Stimulated activated CD4-positive, alpha-beta T cell treated with anti-CD3 and anti-CD28 coated beads, Interleukin-1b, Interleukin-23, amount 100 ng/mL, for 4 hours (primary cell): ENCODE data around the gene MAP4.
"Not testable (repeated sequence)": the region's sequence is repeated elsewhere in the genome, so short reads cannot be mapped to it uniquely, and the experiment has no call there.

Experiments
- DNase-seq, 2 donors: peaks; one replicate each; pipeline ENCODE4 v3.0.0-alpha.2; 2020; ENCODE audit warnings: low read depth in 2 of 2

The MAP4 gene

DNA sequence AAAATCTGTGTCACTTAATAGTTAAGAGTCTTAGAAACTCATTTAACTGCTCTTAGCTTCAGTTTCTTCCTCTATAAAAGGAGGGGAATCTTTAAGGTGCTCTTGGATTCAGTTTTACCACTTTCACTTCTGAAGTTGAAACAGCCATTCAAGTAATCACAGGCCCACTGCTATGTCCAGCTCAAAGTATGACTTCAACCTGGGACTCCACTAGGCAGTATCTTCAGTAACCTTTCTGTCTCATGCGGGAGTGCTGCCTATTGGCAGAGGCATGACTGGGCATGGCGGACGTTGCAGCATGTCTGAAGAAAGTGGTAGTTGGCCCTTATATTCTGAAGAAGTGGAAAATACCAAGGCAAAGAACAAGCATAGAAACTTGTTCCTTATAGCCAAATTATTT lies 121.0 kb downstream of the MAP4 start:
- DNase-seq = no peak

DNA sequence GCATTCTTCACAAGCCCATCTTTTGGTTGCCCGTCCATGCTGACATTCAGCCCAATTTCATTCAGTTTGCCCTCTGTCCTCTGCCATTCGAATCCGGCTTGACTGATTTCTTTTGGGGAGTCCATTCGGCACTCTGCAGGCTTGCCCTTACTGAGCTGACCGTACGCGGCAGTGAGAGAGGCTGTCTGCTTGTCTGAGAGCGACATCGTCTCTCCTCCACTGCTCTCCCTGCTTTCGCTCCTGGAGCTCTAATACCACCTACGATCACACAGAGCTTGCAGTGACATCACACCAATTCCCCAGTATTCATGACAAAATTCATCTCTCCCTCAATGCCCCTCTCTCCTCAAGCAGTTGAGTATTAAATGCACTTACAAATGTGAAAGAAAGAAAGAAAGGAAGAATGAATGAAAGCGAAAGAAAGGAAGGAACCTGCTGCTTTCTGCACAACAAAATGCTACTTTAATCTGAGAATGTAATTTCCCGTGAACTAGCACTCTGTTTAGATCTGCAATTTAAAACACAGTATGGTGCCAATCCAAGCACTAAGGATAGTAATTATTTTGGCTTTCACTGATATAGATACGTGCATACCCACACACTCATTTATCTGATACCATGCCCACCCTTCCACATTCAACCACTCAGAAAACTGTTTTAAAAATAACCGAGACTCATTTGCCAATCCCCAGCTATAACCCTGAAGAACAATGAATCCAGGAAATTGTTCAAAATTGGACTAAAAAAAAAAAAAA lies 123.8 kb downstream of the MAP4 start:
- no peak for DNase-seq

DNA sequence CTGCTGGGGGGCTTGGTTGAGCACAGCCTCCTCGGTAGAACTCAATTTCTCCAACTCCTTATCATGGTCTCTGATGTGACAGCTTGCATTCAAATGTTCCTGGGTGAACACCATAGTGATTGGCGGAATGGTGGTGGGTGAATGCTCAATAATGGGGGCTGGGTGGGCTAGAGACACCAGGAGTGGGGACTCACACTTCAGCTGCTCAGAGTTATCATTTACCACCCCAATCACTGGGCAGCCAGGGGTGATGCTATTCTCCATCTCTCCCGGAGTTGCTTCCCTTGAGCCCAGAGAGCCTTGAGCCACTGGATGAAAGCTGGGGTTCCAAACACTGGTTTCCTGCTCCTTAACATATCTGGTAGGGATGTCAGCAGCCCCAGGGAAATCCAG lies 124.6 kb downstream of the MAP4 start:
- DNase-seq = no peak

DNA sequence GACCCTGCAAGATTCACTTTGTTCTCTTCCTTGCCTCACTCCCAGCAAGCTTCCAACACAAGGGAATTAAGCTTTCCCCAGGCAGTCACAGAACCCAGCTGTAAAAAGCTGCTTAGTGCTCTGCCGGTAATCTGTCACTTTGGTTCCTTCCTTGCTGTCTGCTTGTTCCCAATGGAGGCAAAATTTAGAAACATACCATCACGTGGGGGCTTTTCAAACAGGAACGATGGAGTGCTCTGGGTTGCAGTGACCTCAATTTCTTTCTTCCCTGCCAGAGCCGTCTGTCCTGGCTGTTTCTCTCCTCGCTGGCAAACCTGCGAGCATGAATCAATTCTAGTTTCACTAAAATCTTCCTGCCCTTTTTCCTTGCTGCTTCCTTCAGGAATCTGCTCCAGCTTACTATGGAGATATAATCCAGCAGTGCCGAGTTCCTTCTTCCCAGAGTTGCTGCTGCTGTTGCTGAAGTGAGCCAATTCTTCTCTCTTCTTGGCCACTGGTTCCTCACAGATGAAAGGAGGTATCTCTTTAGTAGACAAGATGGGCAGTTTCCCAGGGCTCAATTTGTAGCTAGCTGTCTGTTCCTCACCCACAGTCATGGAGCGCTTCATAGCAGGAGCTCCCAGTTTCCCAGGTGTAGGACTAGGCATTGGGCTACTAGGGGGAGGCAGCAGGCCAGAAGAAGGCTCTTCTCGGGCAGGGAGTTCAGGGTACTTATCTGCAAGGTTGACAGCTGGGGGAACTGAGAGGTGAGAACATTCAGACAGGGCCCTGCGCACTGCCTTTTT lies 125.2 kb downstream of the MAP4 start:
- no peak for DNase-seq

DNA sequence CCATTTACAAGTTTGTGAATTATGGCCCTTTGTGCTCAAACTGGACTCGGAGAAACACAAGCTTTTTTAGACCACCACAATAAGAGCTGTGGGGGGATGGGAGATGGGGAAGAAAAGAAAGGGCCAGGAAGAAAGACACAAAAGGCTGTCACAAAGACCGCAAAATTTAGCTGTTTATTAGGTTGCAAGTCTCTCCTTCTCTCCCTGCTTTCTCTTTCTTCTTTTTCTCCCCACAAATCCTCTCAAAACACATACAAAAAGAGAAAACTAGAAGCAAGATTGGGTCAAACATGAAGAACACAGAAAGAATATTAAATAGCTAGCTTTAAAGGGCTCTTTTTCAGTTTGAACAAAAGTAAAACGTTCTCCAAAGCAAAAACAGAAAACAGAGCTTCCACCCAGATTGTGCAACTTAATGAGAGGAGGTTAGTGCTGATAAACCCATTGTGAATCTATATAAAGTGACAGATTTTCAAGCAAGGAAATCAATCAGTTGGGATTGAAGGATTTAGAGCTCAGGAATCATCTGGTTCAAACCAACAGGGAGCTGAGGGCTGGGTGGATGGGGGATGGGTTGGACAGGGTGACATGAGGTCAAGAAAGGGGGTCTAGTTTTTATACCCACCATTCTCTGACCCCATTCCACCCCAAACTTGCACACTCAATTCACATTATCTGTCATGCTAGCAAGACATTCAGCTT lies 125.9 kb downstream of the MAP4 start:
- DNase-seq = no peak

DNA sequence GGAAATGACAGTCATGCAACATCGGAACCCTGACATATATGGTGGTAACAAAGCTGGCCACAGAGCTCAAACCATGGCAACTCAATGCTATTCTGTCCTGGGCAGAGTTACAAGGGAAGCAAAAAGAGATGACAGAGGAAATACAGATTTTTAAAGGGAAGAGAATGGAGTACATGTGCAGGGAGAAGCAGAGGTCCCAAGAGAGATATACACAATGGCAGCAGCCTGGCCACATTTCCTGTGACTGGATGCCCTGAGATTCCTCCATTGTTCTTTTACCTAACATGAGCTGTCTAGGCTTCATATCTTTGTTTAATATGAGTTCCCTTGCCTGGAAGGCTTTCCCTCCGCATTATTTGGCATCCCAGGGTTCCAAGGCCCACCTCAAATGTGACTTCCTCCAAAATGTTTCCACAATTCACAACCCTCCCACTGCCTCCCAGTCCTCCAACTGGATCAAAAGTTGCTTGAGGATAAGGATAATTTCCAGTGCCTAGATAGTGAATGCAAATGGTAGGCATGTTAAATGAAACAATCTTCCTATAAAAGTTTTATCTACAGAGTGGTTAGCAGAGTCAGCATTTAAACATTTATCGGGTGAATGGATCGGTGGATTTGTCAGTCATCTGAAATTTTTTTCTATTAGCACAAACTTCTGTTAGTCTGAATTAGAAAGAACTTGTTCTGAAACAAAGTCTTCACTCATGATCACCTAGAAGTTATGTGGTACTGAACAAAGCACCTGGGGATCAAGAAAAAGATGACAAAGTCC lies 127.0 kb downstream of the MAP4 start:
- DNase-seq = no peak

DNA sequence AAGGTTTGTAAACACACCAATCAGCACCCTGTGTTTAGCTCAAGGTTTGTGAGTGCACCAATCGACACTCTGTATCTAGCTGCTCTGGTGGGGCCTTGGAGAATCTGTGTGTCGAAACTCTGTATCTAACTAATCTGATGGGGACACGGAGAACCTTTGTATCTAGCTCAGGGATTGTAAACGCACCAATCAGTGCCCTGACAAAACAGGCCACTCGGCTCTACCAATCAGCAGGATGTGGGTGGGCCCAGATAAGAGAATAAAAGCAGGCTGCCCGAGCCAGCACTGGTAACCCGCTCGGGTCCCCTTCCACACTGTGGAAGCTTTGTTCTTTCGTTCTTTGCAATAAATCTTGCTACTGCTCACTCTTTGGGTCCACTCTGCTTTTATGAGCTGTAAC lies 128.2 kb downstream of the MAP4 start:
- not testable (repeated sequence) for DNase-seq

DNA sequence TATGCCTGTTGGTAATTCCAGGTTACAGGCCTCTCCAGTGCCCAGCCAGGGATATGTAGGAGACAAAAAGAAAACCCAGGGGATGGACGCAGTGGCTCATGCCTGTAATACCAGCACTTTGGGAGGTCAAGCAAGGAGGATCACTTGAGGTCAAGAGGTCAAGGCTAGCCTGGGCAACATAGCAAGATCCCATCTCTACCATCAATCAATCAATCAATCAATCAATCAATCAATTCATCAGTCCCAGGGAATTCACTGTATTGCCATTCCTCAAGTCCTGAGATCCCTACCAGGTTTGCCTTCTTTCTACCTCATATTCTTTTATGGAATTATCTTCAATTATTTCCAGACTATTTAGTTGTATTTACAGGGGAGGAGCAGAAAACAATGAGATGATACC lies 131.0 kb downstream of the MAP4 start:
- DNase-seq = no peak

DNA sequence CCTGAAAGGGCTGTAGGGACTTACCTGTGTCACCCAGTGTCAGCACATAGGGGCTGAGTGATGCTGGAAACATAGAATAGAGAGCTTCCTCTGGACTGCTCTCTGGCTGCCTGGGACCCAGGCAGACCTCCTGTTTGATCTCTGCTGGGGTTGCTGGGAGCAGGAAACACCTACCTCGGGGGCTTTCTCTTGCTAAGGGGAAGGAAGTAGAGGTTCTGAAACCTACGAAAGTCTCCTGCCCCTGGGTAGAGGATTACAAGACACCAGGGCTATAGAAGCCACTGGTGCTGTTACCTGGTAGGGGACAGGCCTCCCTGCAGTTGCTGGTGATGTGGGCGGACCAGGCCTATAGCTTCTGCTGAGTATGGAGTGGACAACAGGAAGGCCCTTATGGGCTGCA lies 131.6 kb downstream of the MAP4 start:
- DNase-seq = no peak

DNA sequence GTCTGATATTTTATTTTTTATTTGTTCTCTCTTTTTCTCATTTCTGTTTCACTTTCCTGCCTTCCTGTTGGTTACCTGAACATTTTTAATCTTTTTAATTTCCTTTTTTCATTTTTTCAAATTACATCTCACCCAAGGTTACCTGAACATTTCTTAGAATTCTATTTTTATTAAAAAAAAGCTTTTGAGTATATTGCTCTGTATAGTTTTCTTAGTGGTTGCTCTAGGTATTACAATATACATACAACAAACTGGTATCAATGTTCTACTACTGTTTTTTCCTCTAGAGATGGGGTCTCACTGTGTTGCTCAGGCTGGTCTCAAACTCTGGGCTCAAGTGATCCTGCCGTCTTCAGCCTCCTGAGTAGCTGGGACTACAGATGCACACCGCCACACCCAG lies 133.9 kb downstream of the MAP4 start:
- no peak for DNase-seq

DNA sequence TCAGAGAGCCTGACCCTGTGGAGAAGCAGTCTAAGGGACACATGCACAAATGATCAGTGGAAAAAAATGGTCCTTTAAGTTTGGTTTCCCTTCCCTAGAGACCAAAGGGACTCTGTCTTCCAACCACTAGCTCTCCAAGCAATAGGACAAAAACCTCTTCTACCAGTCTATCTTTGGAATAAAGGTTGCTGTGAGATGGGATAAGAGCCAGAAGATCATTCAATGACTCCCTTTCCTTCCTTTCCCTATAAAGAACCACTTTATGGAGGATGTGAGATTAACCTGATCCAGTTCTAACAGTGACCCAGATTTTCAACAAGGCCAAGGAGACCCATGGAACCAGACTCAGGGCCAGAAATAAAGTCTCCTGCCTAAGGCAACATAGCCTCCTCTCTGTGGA lies 138.5 kb downstream of the MAP4 start:
- DNase-seq = no peak

DNA sequence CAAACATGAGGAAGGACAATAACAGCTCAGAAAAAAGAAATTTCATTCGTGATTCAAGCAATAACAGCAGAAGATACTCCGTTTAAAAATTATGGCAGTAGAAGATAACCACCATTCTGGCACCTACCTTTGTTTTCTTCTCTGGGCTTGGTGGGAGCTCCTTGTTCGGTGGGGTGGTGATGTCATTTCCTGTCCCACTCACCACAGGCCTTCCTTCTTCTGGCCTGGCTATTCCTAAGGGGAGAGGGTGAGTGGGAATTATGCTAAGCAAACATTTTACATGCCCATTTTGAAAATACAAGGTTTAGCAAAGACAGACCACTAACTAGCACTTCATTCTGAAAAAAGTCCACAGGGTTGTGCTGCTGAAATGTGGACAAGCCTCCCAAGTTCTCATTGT lies 138.9 kb downstream of the MAP4 start:
- DNase-seq = no peak

DNA sequence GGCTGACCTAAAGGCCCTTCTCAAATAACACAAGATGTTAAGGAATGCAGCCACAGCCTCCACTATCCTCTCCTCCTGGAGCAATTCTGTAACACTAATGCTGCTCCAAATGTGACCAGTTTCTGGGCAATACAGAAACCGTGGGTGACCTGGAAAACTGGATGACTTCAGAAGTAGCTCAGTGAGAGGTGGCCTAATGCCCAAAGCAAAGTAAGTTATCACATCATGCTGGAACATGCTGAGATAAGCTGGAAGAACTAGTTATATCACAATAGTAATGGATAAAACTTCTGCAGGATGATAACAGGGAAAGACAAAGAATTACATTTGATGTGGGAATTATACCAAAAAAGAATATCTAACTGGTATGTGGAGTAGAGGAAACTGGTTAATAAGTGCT lies 141.3 kb downstream of the MAP4 start:
- DNase-seq = no peak

DNA sequence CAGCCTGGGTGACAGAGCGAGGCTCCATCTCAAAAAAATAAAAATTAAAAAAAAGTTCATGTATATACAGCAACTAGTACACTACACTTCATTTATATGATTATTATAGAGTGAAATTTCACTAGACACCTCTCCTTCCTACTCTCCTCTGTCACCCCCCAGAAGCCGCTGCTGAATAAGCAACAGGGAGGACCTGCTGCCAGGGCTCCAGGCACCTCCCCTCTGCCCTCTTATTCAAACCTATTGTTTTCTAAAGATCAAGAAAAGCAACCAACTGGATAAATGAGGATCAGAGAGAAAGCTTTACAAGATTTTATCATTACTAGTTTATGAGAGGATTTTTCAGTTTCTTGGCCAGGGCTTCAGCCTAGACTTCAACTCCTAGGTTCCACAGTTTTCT lies 141.8 kb downstream of the MAP4 start:
- no peak for DNase-seq

DNA sequence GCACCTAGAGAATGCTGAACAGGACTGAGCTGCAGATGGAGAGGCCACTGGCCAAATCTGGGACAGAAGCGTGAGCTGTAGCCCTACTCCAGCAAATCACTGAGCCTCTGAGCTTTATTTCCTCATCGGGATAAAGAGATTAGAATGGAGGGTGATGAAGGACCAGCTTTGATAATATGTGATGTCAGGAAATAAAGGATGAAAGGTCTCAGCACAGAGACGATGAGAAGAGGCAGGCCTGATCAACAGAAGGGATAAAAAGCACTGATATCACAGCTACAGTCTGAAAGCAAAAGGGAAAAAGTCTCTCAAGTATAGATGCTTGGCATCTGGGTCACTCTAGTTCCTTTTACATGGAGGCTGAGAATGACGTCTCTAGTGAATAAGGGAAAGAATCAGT lies 143.3 kb downstream of the MAP4 start:
- no peak for DNase-seq

DNA sequence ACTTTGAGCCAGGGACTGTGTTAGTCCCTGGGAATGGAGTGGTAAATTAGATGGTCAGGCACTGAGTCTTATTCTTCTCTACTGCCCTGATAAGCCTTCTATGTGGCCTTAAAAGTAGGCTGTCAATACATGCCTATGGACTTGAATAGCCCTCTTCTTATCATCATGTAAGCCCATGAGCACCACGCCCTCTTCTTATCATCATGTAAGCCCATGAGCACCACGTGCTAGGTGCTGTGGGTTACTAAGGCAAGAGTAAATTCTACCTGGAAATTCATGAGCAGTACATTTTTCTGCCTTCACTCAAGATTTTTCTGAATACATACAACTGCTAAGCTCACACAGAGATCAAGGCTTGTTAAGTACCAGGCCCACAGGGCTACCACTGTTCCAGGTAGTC lies 144.8 kb downstream of the MAP4 start:
- no peak for DNase-seq

DNA sequence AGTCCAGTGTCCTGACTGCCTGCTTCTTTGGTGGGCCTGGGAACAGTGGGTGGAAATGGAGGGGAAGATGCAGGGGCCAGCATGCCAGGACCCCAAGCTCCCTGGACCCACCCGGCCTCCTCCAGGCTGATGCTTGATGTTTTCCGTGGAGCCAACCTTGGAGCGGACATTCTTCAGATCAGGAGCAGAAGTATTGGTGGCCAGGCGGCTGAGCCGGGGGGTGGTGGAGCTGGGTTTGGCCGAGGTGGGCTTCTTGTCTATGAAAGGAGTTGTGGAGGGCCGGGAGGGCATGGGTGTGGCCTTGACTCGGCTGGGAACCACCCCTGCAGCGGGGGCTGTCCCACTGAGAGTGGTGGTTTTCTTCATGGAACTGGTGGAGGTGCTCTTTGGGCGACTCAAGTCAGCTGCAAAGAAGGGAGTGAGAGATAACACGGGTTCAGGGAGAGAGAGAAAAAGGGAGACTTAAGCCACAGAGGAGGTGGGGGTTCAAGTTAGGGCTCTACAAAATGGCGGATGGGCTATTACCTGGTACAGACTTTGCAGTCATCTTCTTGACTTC lies 145.4 kb downstream of the MAP4 start:
- DNase-seq = no peak

DNA sequence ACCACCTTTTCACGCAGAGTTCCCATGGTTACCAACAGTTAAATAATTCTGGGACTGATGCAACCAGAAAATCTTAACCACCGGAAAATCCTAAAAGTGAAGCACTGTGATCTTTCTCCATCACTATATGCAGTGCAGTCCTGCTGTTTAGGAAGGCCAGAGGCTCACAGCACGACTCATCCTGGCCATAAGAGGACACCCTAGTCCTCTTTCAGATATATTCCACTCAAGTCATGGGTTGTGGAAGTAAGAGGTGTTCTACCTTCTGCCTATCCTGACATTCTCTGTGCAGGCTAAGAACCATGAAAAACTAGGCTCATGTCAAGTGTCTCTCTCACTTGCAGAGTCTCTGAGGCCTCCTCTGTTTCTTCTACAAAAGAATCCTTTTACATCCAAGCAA lies 146.1 kb downstream of the MAP4 start:
- DNase-seq = no peak

DNA sequence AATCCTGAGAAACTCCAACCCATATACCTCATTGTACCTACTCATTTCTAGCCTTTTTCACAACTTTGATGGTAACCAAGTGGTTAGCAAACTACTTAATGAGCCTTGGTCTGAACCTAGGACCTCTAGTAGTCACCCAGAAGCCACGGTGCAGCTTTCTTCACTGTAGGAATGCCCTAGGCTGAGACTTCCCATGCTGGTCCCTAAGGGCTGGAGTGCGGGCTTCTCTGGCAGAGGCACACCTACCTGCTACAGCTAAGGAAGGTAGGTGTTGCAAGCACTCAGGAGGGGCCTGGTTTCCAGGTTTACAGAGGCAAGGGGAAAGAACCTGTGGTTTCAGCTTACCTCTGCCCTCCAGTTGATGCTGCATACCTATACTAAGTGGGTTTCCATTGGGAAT lies 147.9 kb downstream of the MAP4 start:
- DNase-seq = no peak

DNA sequence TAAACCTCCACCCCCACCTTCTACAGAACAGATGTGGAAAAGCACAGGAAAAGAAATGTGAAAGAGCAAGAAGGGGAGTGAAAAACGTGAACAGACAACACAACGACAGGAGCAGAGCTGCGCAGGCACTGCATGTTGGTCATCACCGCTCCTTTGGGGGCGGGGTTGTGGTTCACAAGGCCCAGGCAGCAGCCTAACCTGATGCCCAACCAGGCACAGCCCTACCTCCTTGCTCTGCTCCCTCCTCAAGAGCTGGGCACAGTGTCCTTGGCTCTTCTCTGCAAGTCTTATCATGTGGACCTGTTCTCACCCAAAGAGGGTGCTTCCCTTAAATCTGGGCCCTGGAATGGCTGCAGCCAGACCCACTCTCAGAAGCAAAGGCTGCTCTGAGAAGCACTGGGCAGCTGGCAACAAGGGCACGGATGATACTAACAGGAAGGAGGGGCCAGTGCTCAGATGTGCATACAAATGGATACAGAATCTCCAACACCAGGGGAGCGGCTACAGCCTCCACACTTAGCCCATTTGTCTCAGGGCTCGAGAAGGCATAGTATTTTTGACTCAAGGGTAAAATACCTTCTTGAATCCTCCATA lies 148.7 kb downstream of the MAP4 start:
- no peak for DNase-seq

DNA sequence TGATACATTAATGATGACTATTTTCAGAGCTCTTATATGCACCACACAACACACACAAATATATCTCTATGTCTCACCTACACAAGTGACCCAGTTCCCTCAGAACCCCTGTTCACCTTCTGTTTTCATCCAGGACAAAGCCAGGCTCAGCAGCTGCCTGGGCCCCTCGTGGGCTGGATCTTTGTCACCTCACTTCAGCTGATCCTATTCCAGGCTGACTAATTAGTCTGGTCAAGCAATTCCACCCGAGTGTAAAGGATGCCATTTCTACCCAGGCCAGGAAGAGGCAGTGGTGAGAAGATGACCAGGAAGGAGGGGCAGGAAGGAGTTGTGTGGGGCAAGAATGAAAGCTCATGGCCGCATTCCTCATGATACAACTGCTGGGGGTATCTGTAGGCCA lies 151.0 kb downstream of the MAP4 start:
- no peak for DNase-seq
